Smooth muscle cell (in vitro differentiated cells): ENCODE data around the gene KIF25. TPM values are rescaled to one million over a fixed set of nuclear protein-coding genes. Genes with fewer than 3 reads are reported as not detected.

Experiments
- DNase-seq: peaks from one replicate; lab custom pipeline; 2025; ENCODE audit not compliant: unreplicated experiment; lab: John Stamatoyannopoulos, UW
- H2AFZ ChIP-seq: fragments of 200-600 bp; sonication (generic); 2 replicates; pipeline ENCODE4 v1.6.0; 2016; ENCODE audit warnings: antibody characterized with exemption, low read depth, mild to moderate bottlenecking
- H3F3A ChIP-seq: fragments of 200-600 bp; sonication (generic); 2 replicates; pipeline ENCODE4 v1.6.0; 2017; ENCODE audit warnings: antibody characterized with exemption, low read depth
- H3K27ac ChIP-seq: fragments of 200-600 bp; sonication (generic); 2 replicates; pipeline ENCODE4 v1.5.1; 2016; ENCODE audit warnings: low read depth, mild to moderate bottlenecking
- H3K27me3 ChIP-seq: fragments of 200-600 bp; sonication (generic); 2 replicates; pipeline ENCODE4 v1.6.1; 2016; ENCODE audit warnings: low read depth, mild to moderate bottlenecking
- H3K36me3 ChIP-seq: fragments of 200-600 bp; sonication (generic); 2 replicates; pipeline ENCODE4 v1.5.1; 2016; ENCODE audit warnings: low read depth
- H3K4me1 ChIP-seq: fragments of 200-600 bp; sonication (generic); 2 replicates; pipeline ENCODE4 v1.5.1; 2016; ENCODE audit warnings: low read depth
- H3K4me2 ChIP-seq: fragments of 200-600 bp; sonication (generic); 2 replicates; pipeline ENCODE4 v1.6.0; 2016; ENCODE audit warnings: mild to moderate bottlenecking
- H3K4me3 ChIP-seq: fragments of 200-600 bp; sonication (generic); 2 replicates; pipeline ENCODE4 v1.5.1; 2016; ENCODE audit warnings: mild to moderate bottlenecking
- H3K79me2 ChIP-seq: fragments of 200-600 bp; sonication (generic); 2 replicates; pipeline ENCODE4 v1.6.0; 2016; ENCODE audit warnings: low read depth, mild to moderate bottlenecking
- H3K9ac ChIP-seq: fragments of 200-600 bp; sonication (generic); 2 replicates; pipeline ENCODE4 v1.6.0; 2016; ENCODE audit warnings: low read depth
- H3K9me3 ChIP-seq: fragments of 200-600 bp; sonication (generic); replicated peaks from 2 replicates; pipeline ENCODE4 v1.5.1; 2016; ENCODE audit warnings: low read depth
- H4K20me1 ChIP-seq: fragments of 200-600 bp; sonication (generic); 2 replicates; pipeline ENCODE4 v1.6.0; 2016; ENCODE audit warnings: low read depth
- CTCF ChIP-seq: fragments of 200-600 bp; sonication (generic); IDR thresholded peaks from 2 replicates; pipeline ENCODE4 v1.5.1; 2017; ENCODE audit warnings: borderline replicate concordance, mild to moderate bottlenecking, antibody characterized with exemption; ENCODE audit not compliant: insufficient read depth, poor library complexity, severe bottlenecking
- WGBS: methylation state at CpG from one replicate; pipeline ENCODE4 v1.1.7; 2016; ENCODE audit warnings: low lambda C conversion rate; 5-methylcytosine and 5-hydroxymethylcytosine counted together
- polyA plus RNA-seq: library from polyadenylated mRNA; unstranded; fragments of >200 nt; fragmentation: Nextera tagmentation; extraction: Ambion mirVana; gene quantifications from 2 replicates; pipeline ENCODE4 v1.2.1, GENCODE V29; 2016
- total RNA-seq: library from RNA; depleted of rRNA; stranded (reverse); fragments of >200 nt; gene quantifications from 2 replicates; pipeline ENCODE4 v1.2.3, GENCODE V29; 2014

KIF25 gene
- total and polyA plus RNA-seq, 2 experiments from 2014 or later = 0.22 to 1.5 TPM

- DNase-seq = no peak
- Histone ChIP-seq H3F3A (no peaks in the 10 kb centered on the region), H3K27me3 (no peaks in the 10 kb centered on the region), H3K27ac (peak overlapping the region; percentile 58), H3K9ac (no peak overlapping the region), H4K20me1 (no peaks in the 10 kb centered on the region), H3K4me3 (no peak overlapping the region), H3K79me2 (no peaks in the 10 kb centered on the region), H3K9me3 (no peaks in the 10 kb centered on the region), H2AFZ (peak overlapping the region; percentile 59), H3K36me3 (no peaks in the 10 kb centered on the region), H3K4me2 (no peak overlapping the region), H3K4me1 (no peaks in the 10 kb centered on the region)
- no peak for TF ChIP-seq CTCF
- WGBS = 51% methylated on average over 3 of the region's 3 CpGs
Measured at GRCh38 chr6:167980911-167981580, 16.4 kb upstream of the KIF25 start.

- H3K4me2 ChIP-seq = no peak overlapping the region
- no peaks in the 10 kb centered on the region for H3K27me3 ChIP-seq
- WGBS = 87% methylated on average over 7 of the region's 7 CpGs
- H3K36me3 ChIP-seq = no peaks in the 10 kb centered on the region
- no peaks in the 10 kb centered on the region for H3K4me1 ChIP-seq
- DNase-seq = no peak
- no peaks in the 10 kb centered on the region for H3K9me3 ChIP-seq
- H4K20me1 ChIP-seq = no peaks in the 10 kb centered on the region
- H3K4me3 ChIP-seq = no peak overlapping the region
- no peak overlapping the region for H3K9ac ChIP-seq
- no peak overlapping the region for H3K27ac ChIP-seq
- H2AFZ ChIP-seq = no peak overlapping the region
- H3K79me2 ChIP-seq = no peaks in the 10 kb centered on the region
- H3F3A ChIP-seq = no peaks in the 10 kb centered on the region
- no peak for TF ChIP-seq CTCF
Measured at GRCh38 chr6:167981916-167982462, 15.5 kb upstream of the KIF25 start.

- no peak for DNase-seq
Measured at GRCh38 chr6:167984144-167984719, 13.2 kb upstream of the KIF25 start.

More at GRCh38 chr6:167984144-167984719, 13.2 kb upstream of the KIF25 start:
- H3K9me3 ChIP-seq = no peaks in the 10 kb centered on the region
- no peak for TF ChIP-seq CTCF
- no peaks in the 10 kb centered on the region for H3F3A ChIP-seq
- H3K27ac ChIP-seq = no peak overlapping the region
- H2AFZ ChIP-seq = no peak overlapping the region
- WGBS = 93% methylated on average over 11 of the region's 11 CpGs
- no peak overlapping the region for H3K4me3 ChIP-seq
- H4K20me1 ChIP-seq = no peaks in the 10 kb centered on the region
- no peaks in the 10 kb centered on the region for H3K79me2 ChIP-seq
- no peaks in the 10 kb centered on the region for H3K27me3 ChIP-seq
- H3K4me1 ChIP-seq = no peaks in the 10 kb centered on the region
- no peak overlapping the region for H3K9ac ChIP-seq
- H3K4me2 ChIP-seq = no peak overlapping the region
- H3K36me3 ChIP-seq = no peaks in the 10 kb centered on the region
